Caco-2 (cell line): ENCODE measurements around the gene GPAT3. TPM values are rescaled to one million over a fixed set of nuclear protein-coding genes. Genes with fewer than 3 reads are reported as not detected.

Experiments
- BruUV-seq: library from RNA; stranded (reverse); fragments of 400-500 nt; replicated peaks from 2 replicates; lab custom pipeline; 2021; lab: Mats Ljungman, UMichigan
- CTCF ChIA-PET: fragments of 300-600 bp; sonication (Branson Sonifier 250); formaldehyde crosslinking; loops from one replicate; lab custom pipeline; 2022; ENCODE audit warnings: antibody characterized with exemption; lab: Charles Lee
- POLR2A ChIA-PET: fragments of 300-600 bp; sonication (Branson Sonifier 250); formaldehyde crosslinking; loops from one replicate; lab custom pipeline; 2022; ENCODE audit warnings: antibody characterized with exemption; lab: Charles Lee
- DNase-seq, 2 experiments: peaks; one replicate each; pipeline versions ENCODE4 v3.0.0 to v3.0.0-alpha.2; 2020 to 2022
- H3K27me3 ChIP-seq: replicated peaks from 2 replicates; pipeline ENCODE4 v1.6.0; 2011; ENCODE audit warnings: low read length; ENCODE audit not compliant: control insufficient read depth, insufficient read depth
- H3K36me3 ChIP-seq: 2 replicates; pipeline ENCODE4 v1.5.1; 2011; ENCODE audit warnings: low read length; ENCODE audit not compliant: control insufficient read depth, insufficient read depth
- H3K4me1 ChIP-seq: fragments of 250-450 bp; sonication (Bioruptor Pico); 2 replicates; pipeline ENCODE4 v1.5.1; 2020; ENCODE audit warnings: mild to moderate bottlenecking
- H3K4me3 ChIP-seq: 2 replicates; pipeline ENCODE4 v1.5.1; 2011; ENCODE audit warnings: low read depth, mild to moderate bottlenecking, control low read depth, low read length
- H3K9me3 ChIP-seq: fragments of 250-450 bp; sonication (Bioruptor Pico); 2 replicates; pipeline ENCODE4 v1.5.1; 2020; ENCODE audit warnings: mild to moderate bottlenecking, moderate library complexity
- H3K27ac Mint-ChIP-seq: one replicate; pipeline ENCODE4 v1.8.0; 2022; ENCODE audit warnings: mixed read lengths; ENCODE audit not compliant: unreplicated experiment
- H3K27me3 Mint-ChIP-seq: one replicate; pipeline ENCODE4 v1.8.0; 2022; ENCODE audit warnings: mixed read lengths; ENCODE audit not compliant: insufficient read depth, unreplicated experiment
- H3K36me3 Mint-ChIP-seq: one replicate; pipeline ENCODE4 v1.8.0; 2022; ENCODE audit warnings: mild to moderate bottlenecking, mixed read lengths; ENCODE audit not compliant: insufficient read depth, unreplicated experiment
- H3K4me1 Mint-ChIP-seq: one replicate; pipeline ENCODE4 v1.8.0; 2022; ENCODE audit warnings: low read depth, mixed read lengths; ENCODE audit not compliant: unreplicated experiment
- H3K4me3 Mint-ChIP-seq: one replicate; pipeline ENCODE4 v1.8.0; 2022; ENCODE audit warnings: mild to moderate bottlenecking, moderate library complexity, mixed read lengths; ENCODE audit not compliant: unreplicated experiment
- H3K9me3 Mint-ChIP-seq: one replicate; pipeline ENCODE4 v1.8.0; 2022; ENCODE audit warnings: mixed read lengths; ENCODE audit not compliant: unreplicated experiment
- CTCF ChIP-seq, 2 experiments: fragments of 200-600 bp in 1 of 2; IDR thresholded peaks; 1 replicate in 1 of 2; 2 replicates in 1 of 2; pipeline versions ENCODE4 v1.5.1 to v1.8.0; 2011 to 2022; ENCODE audit warnings: antibody characterized with exemption in 1 of 2, control low read depth in 1 of 2, inconsistent platforms in 1 of 2, low read depth in 1 of 2, low read length in 1 of 2, mild to moderate bottlenecking in 1 of 2, moderate library complexity in 1 of 2; ENCODE audit not compliant: insufficient read depth in 1 of 2, severe bottlenecking in 1 of 2, unreplicated experiment in 1 of 2
- intact Hi-C: fragments of 100-400 bp; cut with micrococcal nuclease; formaldehyde crosslinking; loops from one replicate; pipeline ENCODE4 v1.10.0; 2022; ENCODE audit not compliant: unreplicated experiment
- total RNA-seq: library from RNA; stranded (reverse); gene quantifications from 2 replicates; pipeline ENCODE4 v1.2.3, GENCODE V29; 2022

GPAT3 gene
- total RNA-seq, 1 experiment from 2014 or later, result 4.6 TPM

DNA sequence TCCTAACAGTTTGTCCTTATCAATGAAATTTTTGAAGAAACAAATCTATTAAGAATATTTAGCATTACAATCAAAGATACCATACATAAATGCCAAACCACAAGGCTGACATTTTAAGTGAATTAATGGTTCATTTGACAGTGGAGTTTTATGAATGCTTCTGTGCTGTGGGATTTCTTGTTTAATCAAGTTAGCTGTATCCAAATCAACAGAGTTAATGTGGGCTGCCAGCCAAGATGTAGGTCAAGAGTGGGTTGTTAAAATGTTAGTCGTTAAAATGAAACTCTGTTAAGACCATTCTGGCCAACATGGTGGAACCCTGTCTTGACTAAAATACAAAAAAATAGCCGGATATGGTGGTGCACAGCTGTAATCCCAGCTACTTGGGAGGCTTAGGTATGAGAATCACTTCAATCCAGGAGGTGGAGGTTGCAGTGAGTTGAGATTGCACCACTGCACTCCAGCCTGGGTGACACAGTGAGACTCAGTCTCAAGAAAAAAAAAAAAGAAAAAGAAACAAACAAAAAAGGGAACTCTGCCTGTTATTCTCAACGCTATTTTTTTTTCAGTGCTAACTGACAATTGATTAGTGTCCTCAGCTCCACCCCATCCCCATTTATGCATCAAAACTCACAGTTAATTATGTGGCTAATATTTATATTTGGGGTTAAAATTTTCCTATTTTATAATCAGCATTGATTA, 20.2 kb downstream of the GPAT3 start:
- POLR2A ChIA-PET, result interaction anchor here (0.6 kb wide), 1 partner anchor 128 kb away, joined by 4 read pairs; no protein-coding TSS in a partner anchor
- intact Hi-C loops, result no loop called here

DNA sequence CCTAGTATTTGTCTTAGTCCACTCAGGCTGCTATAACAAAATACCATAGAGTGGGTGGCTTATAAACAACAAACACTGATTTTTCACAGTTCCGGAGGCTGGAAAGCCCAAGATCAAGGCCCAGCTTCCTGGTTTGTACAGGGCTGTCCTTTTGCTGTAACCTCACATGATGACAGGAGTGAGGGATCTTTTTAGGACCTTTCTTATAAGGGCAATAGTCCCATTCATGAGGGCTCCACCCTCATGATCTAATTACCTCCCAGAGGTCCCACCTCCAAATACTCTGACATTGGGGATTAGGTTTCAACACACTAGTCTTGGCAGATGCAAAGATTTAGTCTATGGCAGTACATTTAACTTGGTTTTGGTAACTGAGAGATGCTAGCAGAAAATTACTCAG, 20.9 kb downstream of the GPAT3 start:
- Histone ChIP-seq H3K4me3 (no peak overlapping the region), H3K36me3 (no peaks in the 10 kb centered on the region), H3K27me3 (no peaks in the 10 kb centered on the region), H3K9me3 (no peaks in the 10 kb centered on the region), H3K4me1 (no peaks in the 10 kb centered on the region)
- no peaks in the 10 kb centered on the region for H3K9me3 Mint-ChIP-seq
- TF ChIP-seq CTCF (IDR thresholded peaks at IDR 0.05; ENCODE audit: insufficient read depth in 1 of 2, low read depth in 1 of 2, low read length in 1 of 2, severe bottlenecking in 1 of 2, unreplicated experiment in 1 of 2), result no peak
- H3K36me3 Mint-ChIP-seq, result no peaks in the 10 kb centered on the region
- no peaks in the 10 kb centered on the region for H3K4me1 Mint-ChIP-seq
- intact Hi-C loops, result no loop called here
- ChIA-PET CTCF (no interaction called here), POLR2A (interaction anchor here (0.6 kb wide), 1 partner anchor 129 kb away, joined by 4 read pairs; no protein-coding TSS in a partner anchor)
- H3K4me3 Mint-ChIP-seq, result no peak overlapping the region
- H3K27me3 Mint-ChIP-seq, result no peaks in the 10 kb centered on the region
- no peak overlapping the region for H3K27ac Mint-ChIP-seq
- no peak for DNase-seq
- no TSS peak for BruUV-seq

More for the DNA sequence above, 20.2 kb downstream of the GPAT3 start:
- Mint-ChIP-seq H3K27ac (no peak overlapping the region), H3K9me3 (no peaks in the 10 kb centered on the region), H3K4me1 (no peaks in the 10 kb centered on the region), H3K4me3 (no peak overlapping the region), H3K27me3 (no peaks in the 10 kb centered on the region), H3K36me3 (no peaks in the 10 kb centered on the region)
- CTCF ChIA-PET, result no interaction called here
- no peaks in the 10 kb centered on the region for H3K4me1 ChIP-seq
- H3K4me3 ChIP-seq, result no peak overlapping the region
- no peaks in the 10 kb centered on the region for H3K36me3 ChIP-seq
- no TSS peak for BruUV-seq
- no peaks in the 10 kb centered on the region for H3K9me3 ChIP-seq
- no peaks in the 10 kb centered on the region for H3K27me3 ChIP-seq
- TF ChIP-seq CTCF (IDR thresholded peaks at IDR 0.05; ENCODE audit: insufficient read depth in 1 of 2, low read depth in 1 of 2, low read length in 1 of 2, severe bottlenecking in 1 of 2, unreplicated experiment in 1 of 2), result no peak
- no peak for DNase-seq

DNA sequence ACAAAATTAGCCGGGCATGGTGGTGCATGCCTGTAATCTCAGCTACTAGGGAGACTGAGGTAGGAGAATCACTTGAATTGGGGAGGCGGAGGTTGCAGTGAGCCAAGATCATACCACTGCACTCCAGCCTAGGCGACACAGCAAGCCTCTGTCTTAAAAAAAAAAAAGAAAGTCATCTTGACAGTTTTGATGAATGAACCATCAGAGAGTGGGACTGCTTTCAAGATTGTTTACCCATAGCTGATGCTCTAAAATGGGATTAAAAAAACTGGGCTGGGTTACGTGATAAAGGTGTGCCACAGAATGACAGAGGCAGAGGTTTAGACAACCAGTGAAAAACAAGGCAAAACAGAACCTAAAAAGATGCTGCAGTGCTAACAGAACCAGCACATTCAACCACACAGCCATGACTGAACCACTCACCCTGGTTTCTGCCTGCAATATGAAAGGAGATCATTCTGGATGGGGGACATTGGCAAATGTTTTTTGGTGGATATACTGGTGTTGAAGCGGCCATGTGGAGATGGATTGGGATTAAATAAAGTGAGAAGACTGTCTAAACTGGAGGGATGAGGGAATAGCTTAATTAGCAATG, 22.2 kb downstream of the GPAT3 start:
- ChIA-PET CTCF (no interaction called here), POLR2A (no interaction called here)
- no peak overlapping the region for H3K4me3 Mint-ChIP-seq
- H3K9me3 ChIP-seq, result no peaks in the 10 kb centered on the region
- H3K9me3 Mint-ChIP-seq, result no peaks in the 10 kb centered on the region
- intact Hi-C loops, result no loop called here
- no peaks in the 10 kb centered on the region for H3K27me3 ChIP-seq
- no peaks in the 10 kb centered on the region for H3K4me1 ChIP-seq
- H3K27ac Mint-ChIP-seq, result no peak overlapping the region
- H3K4me3 ChIP-seq, result no peak overlapping the region
- BruUV-seq, result no TSS peak
- no peaks in the 10 kb centered on the region for H3K4me1 Mint-ChIP-seq
- no peak for TF ChIP-seq CTCF (IDR thresholded peaks at IDR 0.05; ENCODE audit: insufficient read depth in 1 of 2, low read depth in 1 of 2, low read length in 1 of 2, severe bottlenecking in 1 of 2, unreplicated experiment in 1 of 2)
- no peaks in the 10 kb centered on the region for H3K36me3 Mint-ChIP-seq
- no peaks in the 10 kb centered on the region for H3K27me3 Mint-ChIP-seq
- no peaks in the 10 kb centered on the region for H3K36me3 ChIP-seq
- no peak for DNase-seq
